ENCODE measurements around the gene ICA1. TPM values are rescaled to one million over a fixed set of nuclear protein-coding genes. Genes with fewer than 3 reads are reported as not detected.

Gene ICA1
- total RNA-seq, 1 experiment from 2014 or later, result 28.8 TPM

DNA sequence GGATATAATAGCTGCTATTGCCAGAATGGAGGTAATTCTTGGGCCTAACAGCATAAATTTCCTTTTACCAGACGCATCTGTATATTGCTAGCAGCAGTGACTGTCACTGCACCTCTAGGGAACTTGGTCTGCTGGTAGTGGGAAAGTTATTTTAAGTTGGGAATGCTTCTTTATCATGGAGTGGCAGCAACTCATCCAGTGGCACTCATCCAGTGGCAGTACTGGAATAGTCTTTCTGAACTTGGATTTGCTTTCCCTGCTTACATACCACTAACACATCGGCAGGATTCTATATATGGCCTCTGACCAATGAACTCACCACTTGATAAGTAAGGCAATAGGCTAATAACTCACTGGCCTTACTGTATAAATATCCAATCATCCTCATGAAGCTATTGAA is 22.0 kb upstream of the ICA1 start:
- Histone ChIP-seq H3T11ph (ENCODE audit: low read length) (no peak overlapping the region), H2AK5ac (ENCODE audit: insufficient read length, low read length) (no peak overlapping the region), H3K23me2 (ENCODE audit: insufficient read length, low read depth, low read length, poor library complexity, severe bottlenecking) (no peaks in the 10 kb centered on the region), H3K9me3 (ENCODE audit: control insufficient read depth, low read depth, low read length) (no peaks in the 10 kb centered on the region), H2BK120ac (ENCODE audit: low read depth, low read length, poor library complexity, severe bottlenecking) (no peak overlapping the region), H2BK15ac (ENCODE audit: low read depth, low read length) (no peak overlapping the region), H3K23ac (ENCODE audit: insufficient read length, low read depth, low read length) (no peak overlapping the region), H3K18ac (ENCODE audit: insufficient read length, low read depth, low read length) (no peak overlapping the region), H3K14ac (ENCODE audit: insufficient read depth, low read length) (no peak overlapping the region), H3K27ac (ENCODE audit: insufficient read length, low read depth, low read length) (no peak overlapping the region), H3K79me1 (ENCODE audit: insufficient read depth, low read depth, low read length, poor library complexity, severe bottlenecking) (no peaks in the 10 kb centered on the region), H4K8ac (replicated peaks; ENCODE audit: insufficient read length, low read depth, low read length) (no peak overlapping the region), H4K91ac (ENCODE audit: insufficient read length, low read depth, low read length) (no peak overlapping the region), H2AFZ (ENCODE audit: low read length) (no peak overlapping the region), H3K9ac (ENCODE audit: extremely low read depth, insufficient read length, low read length) (no peak overlapping the region), H2BK5ac (ENCODE audit: insufficient read length, low read length) (no peak overlapping the region), H3K27me3 (ENCODE audit: insufficient read depth, low read length) (no peaks in the 10 kb centered on the region), H3K4ac (ENCODE audit: low read depth, low read length) (no peak overlapping the region), H2BK20ac (ENCODE audit: low read depth, low read length, poor library complexity, severe bottlenecking) (no peak overlapping the region), H3K56ac (ENCODE audit: insufficient read length, low read depth, low read length) (no peak overlapping the region), H2BK12ac (ENCODE audit: insufficient read length, low read depth, low read length) (no peak overlapping the region), H4K20me1 (ENCODE audit: control insufficient read depth, insufficient read depth, insufficient read length) (no peaks in the 10 kb centered on the region), H3K79me2 (ENCODE audit: insufficient read depth, low read length) (no peaks in the 10 kb centered on the region), H3K4me2 (ENCODE audit: insufficient read depth, insufficient read length, low read length) (no peak overlapping the region), H4K5ac (ENCODE audit: insufficient read length, low read depth, low read length) (no peak overlapping the region), H3K4me1 (ENCODE audit: insufficient read depth, low read length) (peaks cover 4% of the 10 kb centered on the region; the same call in 1 of the 2 replicates)
- no peak overlapping the region for H3K27ac Mint-ChIP-seq
- TF ChIP-seq, protein P1, sequence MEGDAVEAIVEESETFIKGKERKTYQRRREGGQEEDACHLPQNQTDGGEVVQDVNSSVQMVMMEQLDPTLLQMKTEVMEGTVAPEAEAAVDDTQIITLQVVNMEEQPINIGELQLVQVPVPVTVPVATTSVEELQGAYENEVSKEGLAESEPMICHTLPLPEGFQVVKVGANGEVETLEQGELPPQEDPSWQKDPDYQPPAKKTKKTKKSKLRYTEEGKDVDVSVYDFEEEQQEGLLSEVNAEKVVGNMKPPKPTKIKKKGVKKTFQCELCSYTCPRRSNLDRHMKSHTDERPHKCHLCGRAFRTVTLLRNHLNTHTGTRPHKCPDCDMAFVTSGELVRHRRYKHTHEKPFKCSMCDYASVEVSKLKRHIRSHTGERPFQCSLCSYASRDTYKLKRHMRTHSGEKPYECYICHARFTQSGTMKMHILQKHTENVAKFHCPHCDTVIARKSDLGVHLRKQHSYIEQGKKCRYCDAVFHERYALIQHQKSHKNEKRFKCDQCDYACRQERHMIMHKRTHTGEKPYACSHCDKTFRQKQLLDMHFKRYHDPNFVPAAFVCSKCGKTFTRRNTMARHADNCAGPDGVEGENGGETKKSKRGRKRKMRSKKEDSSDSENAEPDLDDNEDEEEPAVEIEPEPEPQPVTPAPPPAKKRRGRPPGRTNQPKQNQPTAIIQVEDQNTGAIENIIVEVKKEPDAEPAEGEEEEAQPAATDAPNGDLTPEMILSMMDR (conservative IDR thresholded peaks at IDR 0.05), result no peak
- H3K9me3 Mint-ChIP-seq, result no peaks in the 10 kb centered on the region
- WGBS (ENCODE audit: extremely low coverage, insufficient read length, low lambda C conversion rate), result no CpG with 5 or more reads among the region's 2 CpGs
- no peak for DNase-seq
- H3K36me3 Mint-ChIP-seq (ENCODE audit: insufficient read depth in 1 of 3, low read depth in 3 of 3), result no peaks in the 10 kb centered on the region
- no peak overlapping the region for H3K4me3 Mint-ChIP-seq
- H3K4me1 Mint-ChIP-seq, result peaks cover 16 to 18% of the 10 kb centered on the region in 2 experiments
- H3K27me3 Mint-ChIP-seq (ENCODE audit: low read depth), result no peaks in the 10 kb centered on the region

Data from H9 (cell line).